ENCODE results near the gene PRIMA1. TPM values are rescaled to one million over a fixed set of nuclear protein-coding genes. Genes with fewer than 3 reads are reported as not detected.
A peak's percentile ranks its signal among the peaks of the same experiment; 100 is the strongest.

The PRIMA1 gene
- total and polyA plus RNA-seq, 3 donors from 2014 or later = 2.1 to 7.3 (median 3.4) TPM

DNA sequence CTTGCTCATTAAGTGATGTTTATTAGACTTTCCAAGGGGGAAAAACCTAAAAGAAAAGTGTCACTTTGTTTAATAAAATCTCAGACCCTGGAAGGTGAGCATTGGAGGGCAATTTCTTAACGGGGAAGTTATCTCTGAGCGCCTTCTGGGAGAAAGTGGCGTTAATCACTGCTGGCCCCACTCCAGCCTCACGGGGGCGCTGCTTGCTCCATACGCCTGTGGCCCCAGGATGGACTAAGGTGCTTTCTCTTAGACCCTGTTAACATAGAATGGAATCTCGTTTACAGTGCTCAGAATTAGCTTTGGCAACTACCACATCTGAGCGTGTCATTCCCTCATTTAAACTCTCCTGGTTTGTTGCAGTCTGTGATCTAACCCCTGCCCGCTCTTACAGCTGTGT is 16.4 kb upstream of the PRIMA1 start:
- no peak overlapping the region for H3K4me3 ChIP-seq
- DNase-seq = peak; percentile 61
- no peak overlapping the region for H3K27ac ChIP-seq
- intact Hi-C loops (cut with DNase I; ENCODE audit: low total_unique reads) = no loop called here
- H3K36me3 ChIP-seq (ENCODE audit: low read depth, missing control alignments) = no peaks in the 10 kb centered on the region
- no peaks in the 10 kb centered on the region for H3K9me3 ChIP-seq
- H3K27me3 ChIP-seq = no peaks in the 10 kb centered on the region
- no peaks in the 10 kb centered on the region for H3K4me1 ChIP-seq
- TF ChIP-seq POLR2A (IDR thresholded peaks at IDR 0.05) = no peak
- TF ChIP-seq, protein P1, sequence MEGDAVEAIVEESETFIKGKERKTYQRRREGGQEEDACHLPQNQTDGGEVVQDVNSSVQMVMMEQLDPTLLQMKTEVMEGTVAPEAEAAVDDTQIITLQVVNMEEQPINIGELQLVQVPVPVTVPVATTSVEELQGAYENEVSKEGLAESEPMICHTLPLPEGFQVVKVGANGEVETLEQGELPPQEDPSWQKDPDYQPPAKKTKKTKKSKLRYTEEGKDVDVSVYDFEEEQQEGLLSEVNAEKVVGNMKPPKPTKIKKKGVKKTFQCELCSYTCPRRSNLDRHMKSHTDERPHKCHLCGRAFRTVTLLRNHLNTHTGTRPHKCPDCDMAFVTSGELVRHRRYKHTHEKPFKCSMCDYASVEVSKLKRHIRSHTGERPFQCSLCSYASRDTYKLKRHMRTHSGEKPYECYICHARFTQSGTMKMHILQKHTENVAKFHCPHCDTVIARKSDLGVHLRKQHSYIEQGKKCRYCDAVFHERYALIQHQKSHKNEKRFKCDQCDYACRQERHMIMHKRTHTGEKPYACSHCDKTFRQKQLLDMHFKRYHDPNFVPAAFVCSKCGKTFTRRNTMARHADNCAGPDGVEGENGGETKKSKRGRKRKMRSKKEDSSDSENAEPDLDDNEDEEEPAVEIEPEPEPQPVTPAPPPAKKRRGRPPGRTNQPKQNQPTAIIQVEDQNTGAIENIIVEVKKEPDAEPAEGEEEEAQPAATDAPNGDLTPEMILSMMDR (IDR thresholded peaks at IDR 0.05) = peak in 1 of 3 experiments; percentile 24
- WGBS, 2 donors = 41 to 51% methylated on average over 9 of the region's 9 CpGs

DNA sequence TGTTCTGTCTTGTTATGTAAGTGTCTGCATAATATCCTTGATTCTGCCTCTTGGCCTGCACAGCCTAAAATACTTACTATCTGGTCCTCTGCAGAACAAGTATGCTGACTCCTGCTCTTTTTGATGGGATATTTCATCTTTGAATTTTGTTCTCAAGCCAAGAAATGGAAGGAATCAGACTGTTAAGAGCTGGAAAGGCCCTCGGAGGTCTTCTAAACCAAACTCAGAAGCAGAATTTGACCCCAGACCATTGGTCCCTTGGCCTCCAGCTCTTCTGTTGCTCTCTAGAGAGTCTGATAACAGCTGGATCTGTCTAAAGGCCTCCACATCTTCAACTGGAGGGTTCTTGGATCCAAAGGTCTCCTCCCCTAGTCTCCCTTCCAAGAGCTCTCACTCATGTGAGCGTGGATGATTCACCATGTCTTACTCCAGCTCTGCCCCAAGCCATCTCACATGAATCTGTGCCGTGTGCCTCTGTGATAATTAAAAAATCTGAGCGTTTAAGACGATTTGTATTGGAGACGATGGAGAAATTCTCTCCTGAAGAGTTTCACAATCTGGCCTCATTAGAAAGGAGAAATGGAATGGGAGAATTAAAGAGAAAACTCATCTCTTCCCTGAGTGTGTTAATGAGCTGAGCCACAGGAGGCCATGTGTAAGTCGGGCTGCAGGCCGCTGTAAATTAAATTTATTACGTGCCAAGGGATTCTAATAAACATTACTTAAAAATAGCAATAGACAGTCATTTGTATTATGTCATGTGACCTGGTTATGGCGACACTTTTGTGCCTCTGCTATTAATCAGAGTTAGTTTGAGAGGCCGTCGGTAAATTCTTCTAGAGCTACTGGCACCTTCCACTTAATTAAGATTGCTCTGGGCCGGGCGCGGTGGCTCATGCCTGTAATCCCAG is 15.4 kb upstream of the PRIMA1 start:
- H3K4me1 ChIP-seq = no peaks in the 10 kb centered on the region
- intact Hi-C loops (cut with DNase I; ENCODE audit: low total_unique reads) = no loop called here
- DNase-seq = peak; percentile 19
- no peaks in the 10 kb centered on the region for H3K27me3 ChIP-seq
- TF ChIP-seq, protein P1 (IDR thresholded peaks at IDR 0.05) = no peak
- TF ChIP-seq POLR2A (IDR thresholded peaks at IDR 0.05) = no peak
- H3K27ac ChIP-seq = no peak overlapping the region
- WGBS, 2 donors = 55 to 58% methylated on average over 12 to 15 of the region's 15 CpGs
- H3K9me3 ChIP-seq = no peaks in the 10 kb centered on the region
- no peak overlapping the region for H3K4me3 ChIP-seq
- no peaks in the 10 kb centered on the region for H3K36me3 ChIP-seq (ENCODE audit: low read depth, missing control alignments)

DNA sequence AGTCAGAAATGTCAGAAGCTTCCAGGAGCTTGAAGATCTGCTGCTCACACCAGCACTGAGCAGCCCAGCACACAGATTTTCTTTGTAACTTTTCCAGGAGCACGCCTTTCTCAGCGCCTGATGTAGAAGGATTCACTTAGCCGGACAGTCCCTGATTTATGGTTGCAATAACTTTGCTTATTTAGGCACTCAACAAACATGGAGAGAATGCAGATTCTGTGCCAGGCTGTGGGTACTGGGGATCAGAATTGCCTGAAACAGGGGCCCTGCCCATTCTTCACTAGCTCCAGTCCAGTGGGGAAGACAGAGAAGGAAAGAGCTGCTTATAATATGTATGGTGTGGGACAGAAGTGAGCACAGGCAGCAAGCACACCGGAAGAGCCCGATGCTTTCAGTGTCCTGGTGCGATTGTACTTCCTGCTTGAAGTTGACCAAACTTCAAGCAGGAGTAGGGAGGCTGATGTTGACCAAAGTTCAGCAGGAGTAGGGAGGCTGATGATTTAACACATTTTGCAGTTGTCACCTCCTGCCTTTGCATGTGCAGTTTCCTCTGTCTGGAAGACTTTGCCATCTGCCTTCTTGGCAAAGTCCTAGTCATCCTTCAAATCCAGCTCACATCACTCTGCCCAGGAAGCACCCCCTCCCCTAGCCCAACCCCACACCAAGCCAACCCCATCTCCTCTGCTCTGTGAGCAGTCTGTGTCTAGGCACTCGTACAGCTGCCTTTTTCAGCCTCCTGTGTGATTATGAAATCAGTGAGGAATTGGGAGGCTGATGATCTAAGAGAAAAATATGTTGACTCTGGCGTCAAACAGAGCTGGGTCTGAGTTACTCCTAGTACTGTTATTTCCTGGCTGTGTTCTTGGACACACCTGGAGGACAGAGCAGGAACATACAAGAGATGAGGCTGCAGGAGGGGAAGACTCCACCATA is 12.0 kb upstream of the PRIMA1 start:
- TF ChIP-seq, protein P1 (IDR thresholded peaks at IDR 0.05) = no peak
- no peak for TF ChIP-seq POLR2A (IDR thresholded peaks at IDR 0.05)
- Histone ChIP-seq H3K4me3 (no peak overlapping the region), H3K9me3 (no peaks in the 10 kb centered on the region), H3K4me1 (no peaks in the 10 kb centered on the region), H3K27ac (no peak overlapping the region), H3K27me3 (no peaks in the 10 kb centered on the region), H3K36me3 (ENCODE audit: low read depth, missing control alignments) (no peaks in the 10 kb centered on the region)
- intact Hi-C loops (cut with DNase I; ENCODE audit: low total_unique reads) = no loop called here
- 77 to 81% methylated on average over 8 of the region's 8 CpGs for WGBS, 2 donors
- no peak for DNase-seq

DNA sequence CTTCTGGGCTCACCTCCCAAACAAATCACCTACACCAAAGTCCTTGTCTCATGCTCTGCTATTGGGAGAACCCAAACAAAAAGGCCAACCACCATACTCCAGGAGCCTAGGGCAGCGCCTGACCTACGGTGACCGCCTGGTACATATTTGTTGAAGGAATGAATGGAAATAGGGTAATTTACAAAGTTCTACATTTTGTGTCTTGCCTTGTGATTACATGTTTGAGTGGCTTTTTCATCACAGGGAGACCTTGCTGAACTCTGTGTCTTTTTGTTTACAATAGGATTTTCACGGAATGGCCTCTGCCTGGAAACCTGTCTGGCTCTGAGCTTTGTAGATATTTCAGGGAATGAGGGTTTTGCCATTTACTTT is 11.3 kb upstream of the PRIMA1 start:
- TF ChIP-seq POLR2A (IDR thresholded peaks at IDR 0.05) = no peak
- TF ChIP-seq, protein P1 (IDR thresholded peaks at IDR 0.05) = no peak
- intact Hi-C loops (cut with DNase I; ENCODE audit: low total_unique reads) = no loop called here
- no peak overlapping the region for H3K4me3 ChIP-seq
- H3K9me3 ChIP-seq = no peaks in the 10 kb centered on the region
- H3K27ac ChIP-seq = no peak overlapping the region
- DNase-seq = no peak
- H3K4me1 ChIP-seq = no peaks in the 10 kb centered on the region
- 85 to 91% methylated on average over 4 of the region's 4 CpGs for WGBS, 2 donors
- no peaks in the 10 kb centered on the region for H3K36me3 ChIP-seq (ENCODE audit: low read depth, missing control alignments)
- H3K27me3 ChIP-seq = no peaks in the 10 kb centered on the region

Measured in testis (tissue), 3 donors.